Peyer's patch (tissue), 4 donors: Measurements from ENCODE around the gene CHST6.

Source experiments
- CTCF ChIP-seq, 6 experiments: fragments of 450-650 bp in 4 of 6; fragments of 200-600 bp in 2 of 6; sonication (generic) in 1 of 6; IDR thresholded peaks; one replicate each; pipeline ENCODE4 v1.5.1; 2017 to 2019; ENCODE audit warnings: antibody characterized with exemption in 6 of 6, mild to moderate bottlenecking in 3 of 6, moderate library complexity in 1 of 6
- POLR2A ChIP-seq, 2 donors: fragments of 450-650 bp; IDR thresholded peaks; one replicate each; pipeline ENCODE4 v1.5.1; 2017; ENCODE audit warnings: antibody characterized with exemption in 2 of 2, mild to moderate bottlenecking in 2 of 2, moderate library complexity in 2 of 2

- TF ChIP-seq CTCF (IDR thresholded peaks at IDR 0.05) (no peak), POLR2A (IDR thresholded peaks at IDR 0.05) (no peak)
Measured at GRCh38 chr16:75458029-75458428, 37.2 kb downstream of the CHST6 start.
